ENCODE data around the gene HIVEP3. TPM values are rescaled to one million over a fixed set of nuclear protein-coding genes. Genes with fewer than 3 reads are reported as not detected.

HIVEP3 gene
- total RNA-seq, 4 donors from 2014 or later, result 1.4 to 3.0 (median 2.3) TPM

DNA sequence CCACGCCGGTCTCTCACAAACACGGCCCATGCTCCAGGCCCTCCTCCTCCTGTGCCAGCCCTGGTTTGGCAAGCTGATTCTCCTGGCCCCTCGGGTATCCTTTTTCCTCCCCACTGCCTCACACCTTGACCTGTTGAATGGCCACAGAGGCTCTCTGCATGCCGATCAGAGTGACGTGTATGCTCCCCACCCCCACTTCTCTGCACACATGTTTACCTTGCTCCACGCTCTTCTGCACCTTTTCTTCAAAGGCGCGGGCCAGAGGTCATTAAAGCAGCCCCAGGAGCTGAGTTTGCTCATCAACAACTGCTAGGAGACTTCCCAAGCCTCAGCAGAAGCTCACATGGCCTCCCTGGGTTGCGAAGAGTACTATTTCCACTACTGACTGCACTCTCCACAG lies 295.0 kb downstream of the HIVEP3 start:
- WGBS, result 90% methylated on average over 10 of the region's 10 CpGs
- no peaks in the 10 kb centered on the region for H3K36me3 ChIP-seq
- H3K27ac ChIP-seq (replicated peaks in 1 of 4), result no peak overlapping the region
- no peaks in the 10 kb centered on the region for H3K9me3 ChIP-seq
- H3K4me1 ChIP-seq, result peaks cover 5 to 25% (median 23%) of the 10 kb centered on the region in 4 donors
- no peak overlapping the region for H3K4me3 ChIP-seq
- intact Hi-C loops (cut with DNase I), result no loop called here
- TF ChIP-seq CTCF (IDR thresholded peaks at IDR 0.05), result no peak
- no peak for TF ChIP-seq POLR2AphosphoS5 (IDR thresholded peaks at IDR 0.05)
- no peak for TF ChIP-seq POLR2A (IDR thresholded peaks at IDR 0.05; ENCODE audit: low read depth)
- no peak for TF ChIP-seq EP300 (IDR thresholded peaks at IDR 0.05)
- no peaks in the 10 kb centered on the region for H3K27me3 ChIP-seq
- peak; percentile 34 for DNase-seq (ENCODE audit: extremely low spot score)

- intact Hi-C loops (cut with DNase I), result no loop called here
- Histone ChIP-seq H3K4me1 (peaks cover 9 to 31% (median 29%) of the 10 kb centered on the region in 4 donors), H3K4me3 (no peak overlapping the region), H3K9me3 (no peaks in the 10 kb centered on the region), H3K27me3 (no peaks in the 10 kb centered on the region), H3K27ac (replicated peaks in 1 of 4) (no peak overlapping the region), H3K36me3 (no peaks in the 10 kb centered on the region)
- peak; percentile 64 for DNase-seq (ENCODE audit: extremely low spot score)
- TF ChIP-seq CTCF (IDR thresholded peaks at IDR 0.05) (no peak), EP300 (IDR thresholded peaks at IDR 0.05) (no peak), POLR2AphosphoS5 (IDR thresholded peaks at IDR 0.05) (no peak), POLR2A (IDR thresholded peaks at IDR 0.05; ENCODE audit: low read depth) (no peak)
- WGBS, result 82% methylated on average over 8 of the region's 8 CpGs
Observed at GRCh38 chr1:41622859-41623732, 295.6 kb downstream of the HIVEP3 start.

- Histone ChIP-seq H3K9me3 (no peaks in the 10 kb centered on the region), H3K36me3 (no peaks in the 10 kb centered on the region), H3K27me3 (no peaks in the 10 kb centered on the region), H3K4me1 (peaks cover 13 to 38% (median 36%) of the 10 kb centered on the region in 4 donors), H3K27ac (replicated peaks in 1 of 4) (no peak overlapping the region), H3K4me3 (no peak overlapping the region)
- 94% methylated on average over 8 of the region's 8 CpGs for WGBS
- no peak for TF ChIP-seq POLR2AphosphoS5 (IDR thresholded peaks at IDR 0.05)
- TF ChIP-seq POLR2A (IDR thresholded peaks at IDR 0.05; ENCODE audit: low read depth), result no peak
- TF ChIP-seq CTCF (IDR thresholded peaks at IDR 0.05), result no peak
- TF ChIP-seq EP300 (IDR thresholded peaks at IDR 0.05), result no peak
- peak; percentile 55 for DNase-seq (ENCODE audit: extremely low spot score)
- intact Hi-C loops (cut with DNase I), result no loop called here
Observed at GRCh38 chr1:41622402-41622801, 296.3 kb downstream of the HIVEP3 start.

- 100% methylated on average over 1 of the region's 1 CpG for WGBS
- TF ChIP-seq POLR2A (IDR thresholded peaks at IDR 0.05; ENCODE audit: low read depth) (no peak), EP300 (IDR thresholded peaks at IDR 0.05) (no peak), POLR2AphosphoS5 (IDR thresholded peaks at IDR 0.05) (no peak), CTCF (IDR thresholded peaks at IDR 0.05) (no peak)
- Histone ChIP-seq H3K36me3 (no peaks in the 10 kb centered on the region), H3K9me3 (no peaks in the 10 kb centered on the region), H3K4me3 (no peak overlapping the region), H3K27ac (replicated peaks in 1 of 4) (no peak overlapping the region), H3K27me3 (no peaks in the 10 kb centered on the region), H3K4me1 (peaks cover 13 to 36% (median 34%) of the 10 kb centered on the region in 4 donors)
- peak; percentile 83 for DNase-seq (ENCODE audit: extremely low spot score)
- intact Hi-C loops (cut with DNase I), result no loop called here
Observed at GRCh38 chr1:41621791-41622190, 296.9 kb downstream of the HIVEP3 start.
